Upper lobe of left lung (tissue), 4 donors: ENCODE results near the gene CDKL1.

Experiments used
- CTCF ChIP-seq, 6 experiments: fragments of 450-650 bp in 4 of 6; fragments of 200-600 bp in 2 of 6; sonication (generic) in 2 of 6; IDR thresholded peaks; one replicate each; pipeline ENCODE4 v1.5.1; 2016 to 2019; ENCODE audit warnings: antibody characterized with exemption in 6 of 6
- EP300 ChIP-seq, 4 donors: sonication (generic); formaldehyde crosslinking; IDR thresholded peaks; one replicate each; pipeline ENCODE4 v1.5.1; 2017; ENCODE audit warnings: antibody characterized with exemption in 4 of 4, control low read depth in 2 of 4
- POLR2A ChIP-seq, 4 donors: fragments of 450-650 bp; IDR thresholded peaks; one replicate each; pipeline ENCODE4 v1.5.1; 2016 to 2017; ENCODE audit warnings: antibody characterized with exemption in 4 of 4, mild to moderate bottlenecking in 2 of 4

GRCh38 chr14:50303744-50304471 is 92.8 kb downstream of the CDKL1 start:
- no peak for TF ChIP-seq EP300 (IDR thresholded peaks at IDR 0.05)
- TF ChIP-seq CTCF (IDR thresholded peaks at IDR 0.05), result no peak
- TF ChIP-seq POLR2A (IDR thresholded peaks at IDR 0.05), result no peak
